HepG2 (cell line): ENCODE results near the gene UCKL1. TPM values are rescaled to one million over a fixed set of nuclear protein-coding genes. Genes with fewer than 3 reads are reported as not detected.

Source experiments
- ADNP ChIP-seq: sonication (generic); formaldehyde crosslinking; IDR thresholded peaks from 2 replicates; pipeline ENCODE4 v1.4.0; 2020; ENCODE audit warnings: missing genetic modification reagents
- ARID2 ChIP-seq: sonication (generic); formaldehyde crosslinking; IDR thresholded peaks from 2 replicates; pipeline ENCODE4 v1.8.1; 2022; ENCODE audit warnings: mild to moderate bottlenecking, missing genetic modification reagents, borderline replicate concordance
- ARNT ChIP-seq: fragments of 450-650 bp; IDR thresholded peaks from 2 replicates; pipeline ENCODE4 v1.6.1; 2017
- ATF3 ChIP-seq: sonication (generic); formaldehyde crosslinking; IDR thresholded peaks from 2 replicates; pipeline ENCODE4 v1.4.0; 2020; ENCODE audit warnings: missing genetic modification reagents
- ATM ChIP-seq: fragments of 450-650 bp; IDR thresholded peaks from 2 replicates; pipeline ENCODE4 v1.7.1; 2017; ENCODE audit warnings: mild to moderate bottlenecking, borderline replicate concordance
- CCAR2 ChIP-seq: fragments of 200-400 bp; formaldehyde crosslinking; optimal IDR thresholded peaks from 2 replicates; pipeline ENCODE3; 2018; ENCODE audit warnings: low read depth, mild to moderate bottlenecking, low read length, moderate library complexity
- ELF4 ChIP-seq: sonication (generic); formaldehyde crosslinking; IDR thresholded peaks from 2 replicates; pipeline ENCODE4 v1.5.0; 2020; ENCODE audit warnings: missing genetic modification reagents, mild to moderate bottlenecking, moderate library complexity, borderline replicate concordance
- GLI4 ChIP-seq: sonication (generic); formaldehyde crosslinking; IDR thresholded peaks from 2 replicates; pipeline ENCODE4 v1.5.1; 2020; ENCODE audit warnings: missing genetic modification reagents, mild to moderate bottlenecking, moderate library complexity, borderline replicate concordance
- HMGXB4 ChIP-seq, 2 experiments: sonication (generic) in 1 of 2; formaldehyde crosslinking in 1 of 2; IDR thresholded peaks; 2 replicates each; pipeline versions ENCODE4 v1.4.0 to v1.6.1; 2018 to 2020; ENCODE audit warnings: missing genetic modification reagents in 2 of 2, borderline replicate concordance in 1 of 2, low read depth in 1 of 2, mild to moderate bottlenecking in 1 of 2, missing biosample characterization in 1 of 2
- JUN ChIP-seq: sonication (generic); formaldehyde crosslinking; IDR thresholded peaks from 2 replicates; pipeline ENCODE4 v1.4.0; 2020; ENCODE audit warnings: mild to moderate bottlenecking, missing genetic modification reagents
- PHF20 ChIP-seq: sonication (generic); formaldehyde crosslinking; IDR thresholded peaks from 2 replicates; pipeline ENCODE4 v1.5.0; 2020; ENCODE audit warnings: mild to moderate bottlenecking, missing genetic modification reagents
- RFX5 ChIP-seq: IDR thresholded peaks from 2 replicates; pipeline ENCODE4 v1.6.1; 2011; ENCODE audit warnings: low read depth, low read length, improper control_type of control experiment
- RORA ChIP-seq: sonication (generic); formaldehyde crosslinking; IDR thresholded peaks from 2 replicates; pipeline ENCODE4 v1.5.0; 2020; ENCODE audit warnings: mild to moderate bottlenecking, missing genetic modification reagents, moderate library complexity
- RXRB ChIP-seq: IDR thresholded peaks from 2 replicates; pipeline ENCODE4 v1.6.1; 2016; ENCODE audit warnings: borderline replicate concordance, missing genetic modification reagents, missing compliant biosample characterization
- TIGD3 ChIP-seq: sonication (generic); formaldehyde crosslinking; IDR thresholded peaks from 2 replicates; pipeline ENCODE4 v1.5.1; 2020; ENCODE audit warnings: mild to moderate bottlenecking, missing genetic modification reagents, borderline replicate concordance
- U2AF1 ChIP-seq: fragments of 200-400 bp; formaldehyde crosslinking; optimal IDR thresholded peaks from 2 replicates; pipeline ENCODE3; 2017; ENCODE audit warnings: mild to moderate bottlenecking, low read depth, low read length
- WIZ ChIP-seq: sonication (generic); formaldehyde crosslinking; IDR thresholded peaks from 2 replicates; pipeline ENCODE4 v1.5.1; 2020; ENCODE audit warnings: mild to moderate bottlenecking, missing genetic modification reagents
- ZBTB20 ChIP-seq: sonication (generic); formaldehyde crosslinking; IDR thresholded peaks from 2 replicates; pipeline ENCODE4 v1.8.1; 2023; ENCODE audit warnings: missing genetic modification reagents, low read depth, mild to moderate bottlenecking, borderline replicate concordance
- ZBTB49 ChIP-seq: sonication (generic); formaldehyde crosslinking; IDR thresholded peaks from 2 replicates; pipeline ENCODE4 v1.4.0; 2020; ENCODE audit warnings: missing genetic modification reagents, borderline replicate concordance
- ZNF3 ChIP-seq: IDR thresholded peaks from 2 replicates; pipeline ENCODE4 v1.7.0; 2017; ENCODE audit warnings: inconsistent platforms
- ZNF33B ChIP-seq: sonication (generic); formaldehyde crosslinking; IDR thresholded peaks from 2 replicates; pipeline ENCODE4 v1.5.1; 2020; ENCODE audit warnings: mild to moderate bottlenecking, missing genetic modification reagents
- ZNF543 ChIP-seq: sonication (generic); formaldehyde crosslinking; IDR thresholded peaks from 2 replicates; pipeline ENCODE4 v1.4.0; 2020; ENCODE audit warnings: mild to moderate bottlenecking, missing genetic modification reagents
- ZNF580 ChIP-seq: IDR thresholded peaks from 2 replicates; pipeline ENCODE4 v1.6.1; 2016; ENCODE audit warnings: low read depth, borderline replicate concordance
- ZNF670 ChIP-seq: sonication (generic); formaldehyde crosslinking; IDR thresholded peaks from 2 replicates; pipeline ENCODE4 v1.8.0; 2022; ENCODE audit warnings: mild to moderate bottlenecking, missing genetic modification reagents, borderline replicate concordance
- polyA plus RNA-seq, 8 experiments: library from polyadenylated mRNA; depleted of rRNA in 3 of 8; stranded (reverse) in 7 of 8; unstranded in 1 of 8; fragments of >200 nt; fragmentation: Illumina TruSeq in 4 of 8; extraction: Trizol in 4 of 8; gene quantifications; 2 replicates each; pipeline versions ENCODE4 v1.2.1 to v1.2.3, GENCODE V29; 2011 to 2016; ENCODE audit warnings: low read depth in 4 of 8, missing spikeins in 1 of 8, mixed read lengths in 1 of 8; ENCODE audit not compliant: insufficient read depth in 1 of 8
- total RNA-seq, 5 experiments: library from RNA; depleted of rRNA; stranded (reverse); fragments of >200 nt; fragmentation: Illumina TruSeq; extraction: Trizol; gene quantifications; 2 replicates each; pipeline ENCODE4 v1.2.3, GENCODE V29; 2016; ENCODE audit warnings: low read depth in 1 of 5

UCKL1 gene
- total and polyA plus RNA-seq, 2 of the 13 experiments (the other 11 are each of a cell fraction or from before 2014, with no cell fraction given), result 50.2 to 126 TPM

GRCh38 chr20:63968928-63969760, 12.9 kb upstream of the UCKL1 start (continued):
- 0 out of 2 replicates have a peak, but pooled peaks have one; percentile 73 for TF ChIP-seq ZBTB20 (CRISPR knock-in tag)
- TF ChIP-seq GLI4 (CRISPR knock-in tag), result peak; percentile 43; the same call in 1 of the 2 replicates
- no peak for TF ChIP-seq ZBTB49
- peak; percentile 54 to 59; a peak in 2 of 4 replicates for TF ChIP-seq HMGXB4 (CRISPR knock-in tag; IDR thresholded peaks at IDR 0.05; ENCODE audit: borderline replicate concordance in 1 of 2, low read depth in 1 of 2)
- peak; percentile 97 for TF ChIP-seq ATF3 (CRISPR knock-in tag)
- TF ChIP-seq ZNF33B (CRISPR knock-in tag), result no peak
- TF ChIP-seq TIGD3 (CRISPR knock-in tag), result no peak
- TF ChIP-seq U2AF1, result peak; percentile 42
- peak; percentile 95 for TF ChIP-seq ZNF543 (CRISPR knock-in tag)
- peak; percentile 83 for TF ChIP-seq RXRB (CRISPR knock-in tag)
- no peak for TF ChIP-seq ARNT
- TF ChIP-seq ATM, result no peak
- peak; percentile 62; the same call in 1 of the 2 replicates for TF ChIP-seq ARID2 (CRISPR knock-in tag)
- no peak for TF ChIP-seq ZNF670 (CRISPR knock-in tag)
- no peak for TF ChIP-seq ADNP (CRISPR knock-in tag)
- no peak for TF ChIP-seq ELF4 (CRISPR knock-in tag)
- TF ChIP-seq JUN (CRISPR knock-in tag), result peak; percentile 96
- no peak for TF ChIP-seq RFX5
- TF ChIP-seq ZNF580, result peak; percentile 65; the same call in 1 of the 2 replicates
- no peak for TF ChIP-seq RORA (CRISPR knock-in tag)
- no peak for TF ChIP-seq ZNF3 (CRISPR knock-in tag)
- TF ChIP-seq WIZ (CRISPR knock-in tag), result no peak; the same call in 1 of the 2 replicates
- peak; percentile 34; the same call in 1 of the 2 replicates for TF ChIP-seq PHF20 (CRISPR knock-in tag)
- peak; percentile 90 for TF ChIP-seq CCAR2
